IMR-90 (cell line): ENCODE measurements around the gene CIITA. TPM values are rescaled to one million over a fixed set of nuclear protein-coding genes. Genes with fewer than 3 reads are reported as not detected.

Experiments used
- ATAC-seq: fragments of 200-7000 bp; cut with Tn5 transposase; 2 replicates; pipeline ENCODE4 v1.9.1; 2020; ENCODE audit warnings: low read depth, mild to moderate bottlenecking, moderate library complexity
- BruUV-seq: library from RNA; stranded (reverse); fragments of 400-500 nt; replicated peaks from 2 replicates; lab custom pipeline; 2021; lab: Mats Ljungman, UMichigan
- CTCF ChIA-PET: fragments of 300-600 bp; formaldehyde crosslinking; extraction: SDS; loops from one replicate; lab custom pipeline; 2021; ENCODE audit warnings: antibody characterized with exemption; lab: Yijun Ruan, JAX
- POLR2A ChIA-PET: fragments of 300-600 bp; sonication (Branson Sonifier 250); formaldehyde crosslinking; loops from one replicate; lab custom pipeline; 2022; ENCODE audit warnings: antibody characterized with exemption; ENCODE audit not compliant: unreplicated experiment; lab: Charles Lee
- DNase-seq: peaks from one replicate; pipeline ENCODE4 v3.0.0; 2013
- H2AFZ ChIP-seq: replicated peaks from 2 replicates; pipeline ENCODE3; 2013; ENCODE audit warnings: low read length, mild to moderate bottlenecking; ENCODE audit not compliant: poor library complexity
- H2AK5ac ChIP-seq: 2 replicates; pipeline ENCODE4 v1.6.1; 2013; ENCODE audit warnings: low read depth, low read length, inconsistent platforms
- H2AK9ac ChIP-seq: replicated peaks from 2 replicates; pipeline ENCODE3; 2013; ENCODE audit warnings: mild to moderate bottlenecking, low read depth, low read length, moderate library complexity; ENCODE audit not compliant: poor library complexity
- H2BK120ac ChIP-seq: 2 replicates; pipeline ENCODE4 v1.6.1; 2013; ENCODE audit warnings: low read depth, low read length, inconsistent platforms
- H2BK15ac ChIP-seq: 3 replicates; pipeline ENCODE4 v1.6.1; 2013; ENCODE audit warnings: low read depth, low read length, inconsistent platforms
- H2BK20ac ChIP-seq: 2 replicates; pipeline ENCODE4 v1.6.1; 2013; ENCODE audit warnings: low read depth, mild to moderate bottlenecking, inconsistent platforms, low read length, moderate library complexity
- H2BK5ac ChIP-seq: 2 replicates; pipeline ENCODE4 v1.6.1; 2013; ENCODE audit warnings: mild to moderate bottlenecking, low read depth, low read length, inconsistent platforms; ENCODE audit not compliant: poor library complexity, severe bottlenecking
- H3K14ac ChIP-seq: replicated peaks from 2 replicates; pipeline ENCODE4 v1.6.1; 2013; ENCODE audit warnings: low read depth, low read length, inconsistent platforms
- H3K18ac ChIP-seq: 2 replicates; pipeline ENCODE4 v1.6.1; 2013; ENCODE audit warnings: low read depth, low read length, control low read depth
- H3K23ac ChIP-seq: 2 replicates; pipeline ENCODE4 v1.6.1; 2013; ENCODE audit warnings: low read depth, low read length, inconsistent platforms
- H3K27ac ChIP-seq: 2 replicates; pipeline ENCODE4 v1.5.1; 2013; ENCODE audit warnings: mild to moderate bottlenecking, control low read depth, low read length; ENCODE audit not compliant: insufficient read depth
- H3K27me3 ChIP-seq: 2 replicates; pipeline ENCODE4 v1.6.1; 2013; ENCODE audit warnings: low read length; ENCODE audit not compliant: control insufficient read depth, insufficient read depth
- H3K36me3 ChIP-seq: 2 replicates; pipeline ENCODE4 v1.6.1; 2013; ENCODE audit warnings: low read length, mixed read lengths; ENCODE audit not compliant: control insufficient read depth, insufficient read depth
- H3K4ac ChIP-seq: 2 replicates; pipeline ENCODE4 v1.6.1; 2013; ENCODE audit warnings: low read depth, low read length, inconsistent platforms
- H3K4me1 ChIP-seq: 2 replicates; pipeline ENCODE4 v1.6.1; 2013; ENCODE audit warnings: low read length, mixed read lengths; ENCODE audit not compliant: control insufficient read depth, insufficient read depth
- H3K4me2 ChIP-seq: 2 replicates; pipeline ENCODE4 v1.6.1; 2013; ENCODE audit warnings: low read depth, mild to moderate bottlenecking, control low read depth, low read length, moderate library complexity
- H3K4me3 ChIP-seq: 2 replicates; pipeline ENCODE4 v1.5.1; 2013; ENCODE audit warnings: low read depth, mild to moderate bottlenecking, control low read depth, low read length, moderate library complexity; ENCODE audit not compliant: insufficient read depth
- H3K56ac ChIP-seq: 2 replicates; pipeline ENCODE4 v1.6.1; 2013; ENCODE audit warnings: low read length, inconsistent platforms; ENCODE audit not compliant: insufficient read depth; ENCODE audit errors: extremely low read depth
- H3K79me1 ChIP-seq, 2 experiments: 2 replicates each; pipeline ENCODE4 v1.6.1; 2013; ENCODE audit warnings: low read length in 2 of 2, inconsistent platforms in 1 of 2, low read depth in 1 of 2
- H3K9ac ChIP-seq: 2 replicates; pipeline ENCODE4 v1.6.1; 2013; ENCODE audit warnings: low read depth, low read length, control low read depth
- H3K9me1 ChIP-seq: 2 replicates; pipeline ENCODE4 v1.6.1; 2013; ENCODE audit warnings: low read length, inconsistent platforms; ENCODE audit not compliant: insufficient read depth
- H3K9me3 ChIP-seq: 2 replicates; pipeline ENCODE4 v1.6.1; 2013; ENCODE audit warnings: low read length; ENCODE audit not compliant: control insufficient read depth, insufficient read depth
- H4K20me1 ChIP-seq: 2 replicates; pipeline ENCODE4 v1.6.1; 2013; ENCODE audit warnings: low read length, inconsistent platforms; ENCODE audit not compliant: insufficient read depth
- H4K5ac ChIP-seq: 2 replicates; pipeline ENCODE4 v1.6.1; 2013; ENCODE audit warnings: mild to moderate bottlenecking, low read depth, low read length, control low read depth
- H4K8ac ChIP-seq, 2 experiments: 2 replicates each; pipeline ENCODE4 v1.6.1; 2013; ENCODE audit warnings: low read depth in 2 of 2, low read length in 2 of 2, control low read depth in 1 of 2, inconsistent platforms in 1 of 2
- H4K91ac ChIP-seq: 2 replicates; pipeline ENCODE4 v1.6.1; 2013; ENCODE audit warnings: low read depth, low read length, inconsistent platforms; ENCODE audit not compliant: insufficient read depth
- BHLHE40 ChIP-seq: fragments of 150-350 bp; IDR thresholded peaks from 2 replicates; pipeline ENCODE4 v1.6.1; 2016; ENCODE audit warnings: mild to moderate bottlenecking, low read depth, low read length
- CHD1 ChIP-seq: IDR thresholded peaks from 2 replicates; pipeline ENCODE4 v1.6.1; 2012; ENCODE audit warnings: low read depth, low read length, improper control_type of control experiment
- MAFK ChIP-seq: IDR thresholded peaks from 2 replicates; pipeline ENCODE4 v1.6.1; 2012; ENCODE audit warnings: low read depth, low read length, improper control_type of control experiment
- MAZ ChIP-seq: IDR thresholded peaks from 2 replicates; pipeline ENCODE4 v1.6.1; 2012; ENCODE audit warnings: low read depth, mild to moderate bottlenecking, low read length, improper control_type of control experiment, moderate library complexity, borderline replicate concordance
- MXI1 ChIP-seq: IDR thresholded peaks from 2 replicates; pipeline ENCODE4 v1.6.1; 2012; ENCODE audit warnings: low read depth, mild to moderate bottlenecking, low read length, moderate library complexity, borderline replicate concordance
- NFE2L2 ChIP-seq: fragments of 150-350 bp; IDR thresholded peaks from 2 replicates; pipeline ENCODE4 v1.6.1; 2016; ENCODE audit warnings: low read depth, mild to moderate bottlenecking, low read length
- POLR2A ChIP-seq: IDR thresholded peaks from 2 replicates; pipeline ENCODE4 v1.6.1; 2012; ENCODE audit warnings: mild to moderate bottlenecking, low read depth, low read length
- RAD21 ChIP-seq: IDR thresholded peaks from 2 replicates; pipeline ENCODE4 v1.6.1; 2012; ENCODE audit warnings: low read length, improper control_type of control experiment
- RCOR1 ChIP-seq: IDR thresholded peaks from 2 replicates; pipeline ENCODE4 v1.6.1; 2012; ENCODE audit warnings: mild to moderate bottlenecking, low read length, improper control_type of control experiment; ENCODE audit not compliant: insufficient replicate concordance
- RFX5 ChIP-seq: IDR thresholded peaks from 2 replicates; pipeline ENCODE4 v1.8.0; 2012; ENCODE audit warnings: low read depth, mild to moderate bottlenecking, low read length, moderate library complexity
- SMC3 ChIP-seq: fragments of 150-350 bp; IDR thresholded peaks from 2 replicates; pipeline ENCODE4 v1.6.1; 2016; ENCODE audit warnings: low read depth, mild to moderate bottlenecking, antibody characterized with exemption, low read length, moderate library complexity
- WGBS, 2 experiments: methylation state at CpG; one replicate each; pipeline versions ENCODE4 v1.1.5 to v1.1.7; 2013; ENCODE audit warnings: missing lambda C conversion rate in 2 of 2; ENCODE audit not compliant: insufficient read length in 1 of 2; ENCODE audit errors: extremely low coverage in 2 of 2; 5-methylcytosine and 5-hydroxymethylcytosine counted together
- dilution Hi-C: fragments of 300-500 bp; cut with HindIII; formaldehyde crosslinking; loops from one replicate; pipeline ENCODE4 v1.14.3; 2018; ENCODE audit warnings: low sequenced_read_pairs; ENCODE audit not compliant: unreplicated experiment
- in situ Hi-C: fragments of 300-500 bp; cut with MboI; formaldehyde crosslinking; loops from 3 replicates; pipeline ENCODE4 v1.14.3; 2019; ENCODE audit warnings: low sequenced_read_pairs, inconsistent platforms, mixed read lengths
- intact Hi-C: fragments of 100-400 bp; cut with micrococcal nuclease; formaldehyde crosslinking; loops from 2 replicates; pipeline ENCODE4 v1.10.0; 2022
- polyA plus RNA-seq, 3 experiments: library from polyadenylated mRNA; depleted of rRNA; stranded (reverse); fragments of >200 nt; gene quantifications; 2 replicates each; pipeline ENCODE4 v1.2.3, GENCODE V29; 2012; ENCODE audit warnings: low replicate concordance in 1 of 3
- total RNA-seq: library from RNA; depleted of rRNA; stranded (reverse); fragments of >200 nt; gene quantifications from 2 replicates; pipeline ENCODE4 v1.2.3, GENCODE V29; 2012
- TF ChIP-seq, protein P1 (sequence below): fragments of 150-350 bp; IDR thresholded peaks from 2 replicates; pipeline ENCODE4 v1.6.1; 2017; ENCODE audit warnings: mild to moderate bottlenecking, antibody characterized with exemption, low read length, low read depth
- TF ChIP-seq, protein P2 (sequence below): conservative IDR thresholded peaks from 2 replicates; pipeline ENCODE4 v1.5.1; 2012; ENCODE audit warnings: mild to moderate bottlenecking, low read depth, low read length, improper control_type of control experiment
- TF ChIP-seq, protein P3 (sequence below): fragments of 150-350 bp; IDR thresholded peaks from 2 replicates; pipeline ENCODE4 v1.6.1; 2016; ENCODE audit warnings: low read depth, mild to moderate bottlenecking, low read length, moderate library complexity, borderline replicate concordance

The CIITA gene
- total and polyA plus RNA-seq, 2 of the 4 experiments (the other 2 are of a cell fraction) = 0.10 TPM; not detected in 1

GRCh38 chr16:10982465-10983150 is 105.6 kb downstream of the CIITA start:
- Histone ChIP-seq H2BK5ac (no peak overlapping the region), H3K56ac (no peak overlapping the region), H4K91ac (peak overlapping the region; percentile 48), H3K23ac (no peak overlapping the region), H3K18ac (peak overlapping the region; percentile 53), H3K36me3 (peaks cover 14% of the 10 kb centered on the region), H3K9me3 (no peaks in the 10 kb centered on the region), H2AK5ac (peak overlapping the region; percentile 50), H3K4me2 (no peak overlapping the region), H3K4ac (peak overlapping the region; percentile 66), H3K79me1 (peaks cover 6 to 20% of the 10 kb centered on the region in 2 experiments; a peak in 1 of 4 replicates), H3K27ac (peak overlapping the region; percentile 5; the same call in 1 of the 2 replicates), H3K9me1 (peaks cover 26% of the 10 kb centered on the region), H4K8ac (peak overlapping the region in 1 of 2 experiments; percentile 24; a peak in 1 of 4 replicates), H2BK15ac (peak overlapping the region; percentile 70; the same call in 2 of the 3 replicates), H4K5ac (peak overlapping the region; percentile 81; the same call in 1 of the 2 replicates), H2AFZ (no peak overlapping the region), H2AK9ac (peak overlapping the region; percentile 31), H3K4me1 (peaks cover 17% of the 10 kb centered on the region), H2BK20ac (peak overlapping the region; percentile 75), H4K20me1 (no peaks in the 10 kb centered on the region), H3K4me3 (no peak overlapping the region), H2BK120ac (peak overlapping the region; percentile 69), H3K14ac (peak overlapping the region; percentile 45; the same call in 1 of the 2 replicates), H3K27me3 (no peaks in the 10 kb centered on the region), H3K9ac (no peak overlapping the region)
- intact Hi-C loops (no loop called here), in situ Hi-C loops (loop anchor here (10.0 kb wide), 1 partner anchor 112 kb away; no protein-coding TSS in a partner anchor), dilution Hi-C loops (no loop called here)
- peak; percentile 37 for DNase-seq
- no peak for ATAC-seq
- no TSS peak for BruUV-seq
- CTCF ChIA-PET = interaction anchor here (2.0 to 2.5 kb wide), 2 partner anchors 18 to 273 kb away, joined by 5 to 14 read pairs; partner anchors contain the start of gene SOCS1
- WGBS, 2 experiments = 68% methylated on average over 6 of the region's 15 CpGs; no CpG with 5 or more reads in 1 of the 2 experiments
- POLR2A ChIA-PET = no interaction called here
- TF ChIP-seq RAD21 = no peak
- TF ChIP-seq POLR2A = no peak
- TF ChIP-seq RFX5 = no peak
- TF ChIP-seq, protein P1, sequence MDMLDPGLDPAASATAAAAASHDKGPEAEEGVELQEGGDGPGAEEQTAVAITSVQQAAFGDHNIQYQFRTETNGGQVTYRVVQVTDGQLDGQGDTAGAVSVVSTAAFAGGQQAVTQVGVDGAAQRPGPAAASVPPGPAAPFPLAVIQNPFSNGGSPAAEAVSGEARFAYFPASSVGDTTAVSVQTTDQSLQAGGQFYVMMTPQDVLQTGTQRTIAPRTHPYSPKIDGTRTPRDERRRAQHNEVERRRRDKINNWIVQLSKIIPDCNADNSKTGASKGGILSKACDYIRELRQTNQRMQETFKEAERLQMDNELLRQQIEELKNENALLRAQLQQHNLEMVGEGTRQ = no peak
- no peak for TF ChIP-seq MXI1
- TF ChIP-seq, protein P2, sequence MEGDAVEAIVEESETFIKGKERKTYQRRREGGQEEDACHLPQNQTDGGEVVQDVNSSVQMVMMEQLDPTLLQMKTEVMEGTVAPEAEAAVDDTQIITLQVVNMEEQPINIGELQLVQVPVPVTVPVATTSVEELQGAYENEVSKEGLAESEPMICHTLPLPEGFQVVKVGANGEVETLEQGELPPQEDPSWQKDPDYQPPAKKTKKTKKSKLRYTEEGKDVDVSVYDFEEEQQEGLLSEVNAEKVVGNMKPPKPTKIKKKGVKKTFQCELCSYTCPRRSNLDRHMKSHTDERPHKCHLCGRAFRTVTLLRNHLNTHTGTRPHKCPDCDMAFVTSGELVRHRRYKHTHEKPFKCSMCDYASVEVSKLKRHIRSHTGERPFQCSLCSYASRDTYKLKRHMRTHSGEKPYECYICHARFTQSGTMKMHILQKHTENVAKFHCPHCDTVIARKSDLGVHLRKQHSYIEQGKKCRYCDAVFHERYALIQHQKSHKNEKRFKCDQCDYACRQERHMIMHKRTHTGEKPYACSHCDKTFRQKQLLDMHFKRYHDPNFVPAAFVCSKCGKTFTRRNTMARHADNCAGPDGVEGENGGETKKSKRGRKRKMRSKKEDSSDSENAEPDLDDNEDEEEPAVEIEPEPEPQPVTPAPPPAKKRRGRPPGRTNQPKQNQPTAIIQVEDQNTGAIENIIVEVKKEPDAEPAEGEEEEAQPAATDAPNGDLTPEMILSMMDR = no peak
- TF ChIP-seq CHD1 = no peak
- no peak for TF ChIP-seq SMC3
- no peak for TF ChIP-seq BHLHE40
- TF ChIP-seq MAFK = no peak
- TF ChIP-seq RCOR1 = no peak
- no peak for TF ChIP-seq MAZ
- TF ChIP-seq, protein P3, sequence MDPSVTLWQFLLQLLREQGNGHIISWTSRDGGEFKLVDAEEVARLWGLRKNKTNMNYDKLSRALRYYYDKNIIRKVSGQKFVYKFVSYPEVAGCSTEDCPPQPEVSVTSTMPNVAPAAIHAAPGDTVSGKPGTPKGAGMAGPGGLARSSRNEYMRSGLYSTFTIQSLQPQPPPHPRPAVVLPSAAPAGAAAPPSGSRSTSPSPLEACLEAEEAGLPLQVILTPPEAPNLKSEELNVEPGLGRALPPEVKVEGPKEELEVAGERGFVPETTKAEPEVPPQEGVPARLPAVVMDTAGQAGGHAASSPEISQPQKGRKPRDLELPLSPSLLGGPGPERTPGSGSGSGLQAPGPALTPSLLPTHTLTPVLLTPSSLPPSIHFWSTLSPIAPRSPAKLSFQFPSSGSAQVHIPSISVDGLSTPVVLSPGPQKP = no peak
- no peak for TF ChIP-seq NFE2L2
